GM19438 (cell line): ENCODE data around the gene SNTA1.
"Not testable (repeated sequence)": the region's sequence is repeated elsewhere in the genome, so short reads cannot be mapped to it uniquely, and the experiment has no call there.

ENCODE experiments used
- ATAC-seq: cut with Tn5 transposase; IDR thresholded peaks from one replicate; pipeline ENCODE4 v1.9.1; 2021; ENCODE audit warnings: low read depth; ENCODE audit not compliant: unreplicated experiment

Gene SNTA1

GRCh38 chr20:33433465-33434234 is 9.9 kb downstream of the SNTA1 start:
- no peak for ATAC-seq

GRCh38 chr20:33431797-33432381 is 11.7 kb downstream of the SNTA1 start:
- ATAC-seq = no peak

DNA sequence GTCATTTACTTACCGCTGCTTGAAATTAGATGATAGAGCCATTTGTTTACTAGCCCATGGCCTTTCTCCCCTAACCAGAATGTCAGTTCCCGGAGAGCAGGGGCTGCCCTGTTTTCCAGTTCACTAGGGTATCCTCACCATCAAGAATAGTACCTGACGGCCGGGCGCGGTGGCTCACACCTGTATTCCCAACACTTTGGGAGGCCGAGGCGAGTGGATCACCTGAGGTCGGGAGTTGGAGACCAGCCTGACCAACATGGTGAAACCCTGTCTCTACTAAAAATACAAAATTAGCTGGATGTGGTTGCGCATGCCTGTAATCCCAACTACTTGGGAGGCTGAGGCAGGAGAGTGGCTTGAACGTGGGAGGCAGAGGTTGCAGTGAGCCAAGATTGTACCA is 19.7 kb downstream of the SNTA1 start:
- ATAC-seq = not testable (repeated sequence)

GRCh38 chr20:33423141-33423834 is 20.3 kb downstream of the SNTA1 start:
- ATAC-seq = no peak

- ATAC-seq = no peak
Measured at GRCh38 chr20:33419140-33419974, 24.2 kb downstream of the SNTA1 start.

DNA sequence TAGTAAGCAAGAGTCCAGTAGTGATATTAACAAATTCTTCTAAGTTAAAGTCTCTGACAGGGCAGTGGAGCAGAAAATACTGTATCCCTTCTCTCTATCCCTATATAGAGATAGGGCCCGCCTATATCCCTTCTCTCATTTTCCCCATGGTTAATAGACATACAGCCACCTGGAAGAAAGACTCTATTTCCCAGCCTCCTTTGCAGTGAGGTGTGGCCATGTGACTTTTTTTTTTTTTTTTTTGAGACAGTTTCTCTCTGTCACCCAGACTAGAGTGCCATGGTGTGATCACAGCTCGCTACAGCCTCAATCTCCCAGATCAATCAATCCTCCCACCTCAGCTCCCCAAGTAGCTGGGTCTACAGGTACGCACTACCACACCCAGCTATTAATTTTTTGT is 25.5 kb downstream of the SNTA1 start:
- ATAC-seq = no peak

DNA sequence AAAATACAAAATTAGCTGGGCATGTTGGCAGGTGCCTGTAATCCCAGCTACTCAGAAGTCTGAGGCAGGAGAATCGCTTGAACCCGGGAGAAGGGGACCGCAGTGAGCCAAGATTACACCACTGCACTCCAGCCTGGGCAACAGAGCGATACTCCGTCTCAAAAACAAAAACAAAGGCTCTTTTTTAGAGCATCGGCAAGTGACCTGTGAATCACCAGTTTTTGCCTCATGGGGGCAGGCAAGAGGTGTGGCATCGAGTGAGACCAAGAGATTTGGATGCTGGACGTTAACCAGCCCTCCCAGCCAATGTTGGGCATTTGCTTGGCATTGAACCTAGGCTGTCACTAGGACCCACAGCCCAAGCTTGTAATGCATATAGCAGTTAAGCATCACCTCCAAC is 27.6 kb downstream of the SNTA1 start:
- no peak for ATAC-seq

- no peak for ATAC-seq
Measured at GRCh38 chr20:33412484-33412838, 31.1 kb downstream of the SNTA1 start.

- no peak for ATAC-seq
Measured at GRCh38 chr20:33411711-33412483, 31.7 kb downstream of the SNTA1 start.

DNA sequence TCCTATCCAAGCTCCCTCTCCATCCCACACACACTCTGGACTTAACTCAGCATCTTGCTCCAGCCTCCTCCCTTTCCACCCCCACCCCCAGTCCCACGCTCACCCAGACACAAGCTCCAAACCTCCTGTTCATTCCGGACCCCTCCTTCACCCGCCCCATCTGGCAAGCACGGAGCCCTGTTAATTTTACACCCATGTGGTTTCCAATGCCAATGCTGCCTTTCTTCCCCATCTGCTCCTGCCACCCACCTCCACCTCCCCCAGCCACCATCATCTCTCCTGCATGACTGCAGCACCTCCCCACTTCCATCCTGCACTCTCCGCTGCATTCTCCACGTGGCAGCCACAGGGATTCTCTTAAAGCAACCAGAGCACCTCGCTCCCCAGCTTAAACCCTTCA is 32.3 kb downstream of the SNTA1 start:
- ATAC-seq = no peak

DNA sequence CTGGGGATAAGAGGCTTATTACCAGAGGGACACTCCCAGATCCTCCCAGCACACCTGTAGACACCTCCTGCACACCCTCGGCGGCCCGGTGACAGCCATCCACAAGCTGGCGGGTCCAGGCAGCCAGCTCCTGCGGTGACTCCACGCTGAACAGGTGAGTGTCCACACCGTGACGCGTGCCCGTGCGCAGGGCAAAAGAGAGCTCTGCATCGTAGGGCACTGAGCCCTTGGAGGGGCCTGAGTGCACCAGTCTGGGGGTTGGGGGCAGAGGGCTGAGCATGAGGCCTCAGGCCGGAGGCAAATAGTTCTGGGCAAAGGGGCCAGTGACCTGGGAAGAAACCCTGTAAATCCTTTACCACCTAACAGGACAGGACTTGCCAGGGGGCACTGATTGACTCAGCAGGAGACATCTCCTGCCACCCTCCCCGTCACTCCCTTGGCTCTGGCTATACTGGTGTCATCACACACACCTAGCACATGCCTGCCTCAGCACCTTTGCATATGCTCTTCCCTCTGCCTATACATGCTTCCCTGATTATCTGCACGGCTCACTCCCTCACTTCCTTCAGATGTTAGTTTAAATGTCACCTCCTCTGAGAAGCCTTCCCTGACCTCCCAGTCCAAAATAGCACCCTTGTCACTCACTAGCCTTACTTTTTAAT is 33.4 kb downstream of the SNTA1 start:
- no peak for ATAC-seq

DNA sequence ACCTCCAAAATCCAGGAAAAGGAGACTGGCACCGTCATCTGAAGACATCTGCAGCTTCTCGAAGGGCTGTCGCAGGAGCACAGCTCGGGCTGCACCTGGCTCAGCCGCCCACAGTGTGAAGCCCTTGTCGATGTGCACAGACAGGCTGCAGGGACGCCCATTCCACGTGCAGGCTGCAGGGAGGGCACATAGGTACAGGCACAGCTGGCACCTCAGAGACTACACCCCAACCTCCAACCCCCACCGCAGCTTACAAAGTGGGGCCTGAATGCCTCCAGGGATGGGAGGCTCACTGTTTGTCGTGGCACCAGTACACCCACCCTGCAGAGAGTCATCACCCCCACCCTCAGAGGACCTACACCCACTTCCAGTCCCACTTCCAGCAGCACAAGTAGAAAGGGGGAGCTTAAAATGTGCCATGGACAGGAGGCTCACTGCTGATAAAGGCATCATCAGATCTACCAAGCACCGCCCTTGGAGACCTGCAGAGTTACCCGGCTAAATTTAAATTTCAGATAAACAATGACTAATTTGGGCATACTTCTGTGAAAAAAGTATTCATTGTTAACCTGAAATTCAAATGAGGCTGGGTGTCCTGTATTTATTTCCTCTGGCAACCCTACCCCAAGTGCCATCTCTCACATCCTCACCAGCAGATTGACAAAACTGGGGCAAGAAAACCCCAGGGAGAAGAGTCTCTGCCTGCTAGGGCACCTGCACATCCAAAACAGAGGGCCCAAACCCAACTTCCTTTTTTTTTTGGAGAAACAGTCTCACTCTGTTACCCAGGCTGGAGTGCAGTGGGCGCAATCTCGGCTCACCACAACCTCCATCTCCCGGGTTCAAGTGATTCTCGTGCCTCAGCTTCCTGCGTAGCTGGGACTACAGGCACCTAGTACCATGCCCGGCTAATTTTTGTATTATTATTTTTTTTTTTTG is 34.6 kb downstream of the SNTA1 start:
- no peak for ATAC-seq

- no peak for ATAC-seq
Measured at GRCh38 chr20:33408313-33408712, 35.2 kb downstream of the SNTA1 start.

GRCh38 chr20:33407796-33408195 is 35.8 kb downstream of the SNTA1 start:
- no peak for ATAC-seq

GRCh38 chr20:33407251-33407650 is 36.3 kb downstream of the SNTA1 start:
- no peak for ATAC-seq

- no peak for ATAC-seq
Measured at GRCh38 chr20:33404281-33404680, 39.3 kb downstream of the SNTA1 start.

DNA sequence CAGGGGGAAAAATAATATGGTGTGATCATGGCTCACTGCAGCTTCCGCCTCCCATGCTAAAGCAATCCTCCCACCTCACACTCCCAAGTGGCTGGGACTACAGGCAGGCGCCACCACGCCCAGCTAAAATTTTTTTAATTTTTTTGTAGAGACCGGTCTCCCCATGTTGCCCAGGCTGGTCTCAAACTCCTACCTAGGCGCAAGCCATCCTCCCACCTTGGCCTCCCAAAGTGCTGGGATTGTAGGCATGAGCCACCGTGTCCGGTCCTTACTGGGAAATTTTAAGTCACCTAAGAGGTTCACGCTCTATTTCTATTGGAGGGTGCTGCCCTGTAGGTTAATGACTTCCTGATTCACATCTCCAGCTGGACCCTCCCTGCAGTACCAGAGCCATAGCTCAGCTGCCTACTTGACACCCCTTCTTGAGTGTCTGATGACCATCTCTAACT is 41.6 kb downstream of the SNTA1 start:
- no peak for ATAC-seq

DNA sequence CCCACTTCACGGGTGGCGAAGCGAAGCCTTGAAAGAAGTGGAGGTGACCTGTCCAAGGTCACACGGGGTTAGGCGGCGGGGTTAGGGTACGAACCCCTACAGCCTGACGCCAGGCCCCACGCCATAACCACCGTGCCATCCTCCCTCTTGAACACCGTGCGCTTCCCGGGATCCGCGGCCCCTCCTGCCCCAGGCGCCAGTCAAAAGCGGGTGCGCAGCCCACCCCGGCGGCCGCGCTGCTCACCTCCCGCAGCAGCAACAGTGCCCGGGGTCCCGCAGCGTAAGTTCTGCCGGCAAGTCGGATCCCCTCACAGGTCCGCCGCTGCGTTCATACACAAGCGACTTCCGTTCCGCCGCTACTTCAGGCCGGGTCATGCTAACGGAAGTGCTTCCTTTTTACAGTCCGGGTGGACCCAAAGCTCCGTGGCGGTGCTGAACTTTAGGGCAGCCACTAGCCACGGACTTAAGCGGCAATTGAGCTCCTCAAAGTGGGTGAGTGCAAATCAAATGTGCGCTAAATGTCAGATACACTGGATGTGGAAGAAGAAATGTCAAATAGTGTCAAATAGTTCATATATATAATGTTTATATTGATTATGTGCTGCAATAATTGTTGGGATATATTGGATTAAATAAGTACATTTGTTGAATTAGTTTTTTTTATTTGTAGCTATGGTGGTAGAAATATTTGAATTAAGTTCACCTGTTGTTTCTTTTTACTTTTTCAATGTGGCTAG is 42.2 kb downstream of the SNTA1 start, which contains the start of gene CDK5RAP1:
CDK5RAP1 (minus strand) TSS at position 336 of the 737 bp plus-strand sequence. CDS start 4,455 bp downstream, outside the sequence.
- ATAC-seq = no peak
